ENCODE results near the gene PPP6R2.

Gene PPP6R2

GRCh38 chr22:50489363-50490243 lies 146.5 kb downstream of the PPP6R2 start:
- no peak for DNase-seq

DNA sequence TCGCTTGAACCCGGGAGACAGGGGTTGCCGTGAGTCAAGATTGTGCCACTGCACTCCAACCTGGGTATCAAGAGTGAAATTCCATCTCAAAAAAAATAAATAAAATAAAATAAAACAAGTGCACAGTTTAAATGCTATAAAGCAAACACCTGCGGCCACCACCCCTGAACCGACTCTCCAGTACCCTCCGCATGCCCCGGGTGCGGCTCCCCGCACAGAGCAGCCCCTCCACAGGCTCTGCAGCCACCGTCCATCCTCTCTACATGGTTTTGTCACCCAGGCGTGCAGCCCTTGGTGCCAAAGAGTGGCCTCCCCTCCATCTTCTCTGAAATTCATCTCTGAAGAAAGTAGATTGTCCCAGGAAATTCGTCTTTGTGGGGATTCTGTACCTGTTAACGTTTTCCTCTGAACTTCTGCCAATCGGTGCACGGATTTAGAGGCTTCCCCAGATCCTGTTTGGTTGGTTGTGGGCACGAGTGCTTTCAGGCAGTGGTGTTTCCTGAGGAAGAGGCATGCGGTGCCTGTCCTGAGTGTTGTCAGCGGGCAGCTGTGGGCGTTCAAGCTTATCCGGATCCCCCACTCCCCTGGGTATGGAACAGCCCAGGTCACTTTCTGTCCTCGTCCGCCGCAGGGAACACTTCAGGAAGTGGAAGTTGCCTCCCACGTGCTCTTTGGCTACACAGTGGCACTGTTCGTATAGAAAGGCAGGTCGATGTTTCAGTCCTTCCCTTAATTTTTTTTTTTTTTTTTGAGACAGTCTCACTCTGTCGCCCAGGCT lies 147.6 kb downstream of the PPP6R2 start:
- DNase-seq: no peak

Data from SIG-M5 (cell line).